ENCODE measurements around the gene DMBX1. TPM values are rescaled to one million over a fixed set of nuclear protein-coding genes. Genes with fewer than 3 reads are reported as not detected.

DMBX1 gene
- 0.15 TPM for polyA plus RNA-seq (2013, experiment 1 of 2)
- polyA plus RNA-seq (2013, experiment 2 of 2), result 0.18 TPM

DNA sequence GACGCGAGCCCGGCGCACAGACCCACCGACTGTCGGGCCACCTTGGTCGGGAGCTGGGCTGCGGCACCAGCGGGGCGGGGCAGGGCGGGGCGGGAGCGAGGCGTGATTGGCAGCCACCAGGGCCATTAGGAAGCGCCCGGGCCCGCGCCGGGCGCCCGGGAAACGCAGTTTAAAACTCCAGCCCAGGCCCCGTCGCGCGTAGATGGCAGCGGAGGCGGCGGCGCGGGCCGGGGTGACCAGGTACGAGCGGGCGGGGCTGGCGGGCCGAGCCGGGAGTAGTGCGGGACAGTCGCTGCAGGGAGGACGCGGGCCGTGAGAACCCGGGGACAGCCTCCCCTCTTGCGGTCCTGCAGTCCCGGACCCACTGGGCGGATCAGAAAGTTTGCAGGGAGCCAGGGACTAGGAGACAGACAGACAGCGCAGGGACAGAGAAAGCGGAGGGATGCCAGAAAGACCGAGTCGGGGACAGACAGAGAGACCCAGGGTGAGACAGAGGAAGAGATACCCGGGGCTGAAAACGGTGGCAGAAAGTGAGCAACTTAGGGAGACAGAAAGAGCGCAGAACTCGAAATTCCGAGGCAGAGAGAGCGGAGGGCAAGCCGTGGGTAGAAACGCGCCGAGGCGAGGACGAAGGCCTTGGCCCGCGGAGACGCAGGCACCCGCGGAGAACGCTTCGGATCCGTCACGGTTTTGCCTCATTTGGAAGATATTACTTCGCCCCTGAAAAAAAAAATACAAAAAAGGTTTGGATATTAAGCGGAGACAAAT, at the start of gene DMBX1:
TSS of gene DMBX1 (plus strand) at position 199 of the 768 bp plus-strand sequence. CDS start 17,175 bp downstream, outside the sequence.
- peak within 1 kb of the TSS; percentile 77 for H3K4me2 ChIP-seq (ENCODE audit: insufficient read depth, low read length, poor library complexity, severe bottlenecking)
- no CpG with 5 or more reads among the region's 74 CpGs for WGBS, 2 donors (ENCODE audit: extremely low coverage in 2 of 2, insufficient read length in 2 of 2, insufficient replicate concordance in 1 of 2)
- H4K8ac ChIP-seq (ENCODE audit: low read depth, low read length), result no peak within 1 kb of the TSS
- no peaks in the 10 kb centered on the region for H3K36me3 ChIP-seq (replicated peaks in 1 of 2; ENCODE audit: control insufficient read depth in 2 of 2, insufficient read depth in 2 of 2, low read length in 2 of 2)
- H3K9ac ChIP-seq (ENCODE audit: low read depth, low read length, poor library complexity), result peak within 1 kb of the TSS; percentile 83
- peak within 1 kb of the TSS; percentile 88 for H2BK15ac ChIP-seq (ENCODE audit: low read length)
- no peak for DNase-seq (ENCODE audit: low spot score)
- H3K4me1 ChIP-seq (ENCODE audit: control insufficient read depth in 2 of 2, insufficient read depth in 1 of 2, low read depth in 1 of 2, low read length in 2 of 2), result peaks cover 0 to 31% of the 10 kb centered on the region in 2 donors
- H3K4ac ChIP-seq (ENCODE audit: low read length), result peak within 1 kb of the TSS; percentile 7
- H2BK12ac ChIP-seq (ENCODE audit: low read length), result peak within 1 kb of the TSS; percentile 87
- H2AFZ ChIP-seq (ENCODE audit: low read length), result peak within 1 kb of the TSS; percentile 76
- no peaks in the 10 kb centered on the region for H3K79me1 ChIP-seq (ENCODE audit: low read depth, low read length)
- H3K14ac ChIP-seq (ENCODE audit: low read length), result peak within 1 kb of the TSS; percentile 86
- peak within 1 kb of the TSS; percentile 86 for H3K18ac ChIP-seq (ENCODE audit: low read length)
- peak within 1 kb of the TSS; percentile 6 to 70 for H3K4me3 ChIP-seq (ENCODE audit: low read length in 2 of 2)
- peak within 1 kb of the TSS; percentile 44 for H4K91ac ChIP-seq (ENCODE audit: low read depth, low read length, poor library complexity)
- peak within 1 kb of the TSS; percentile 75 for H2BK120ac ChIP-seq (ENCODE audit: low read depth, low read length)
- peaks cover 60 to 100% (median 95%) of the 10 kb centered on the region in 3 experiments for H3K27me3 ChIP-seq (ENCODE audit: control insufficient read depth in 3 of 3, insufficient read depth in 3 of 3, low read depth in 1 of 3, low read length in 3 of 3)
- peaks cover 0 to under 1% of the 10 kb centered on the region in 2 donors for H3K9me3 ChIP-seq (replicated peaks in 1 of 2; ENCODE audit: control insufficient read depth in 2 of 2, insufficient read depth in 1 of 2, low read depth in 1 of 2, low read length in 2 of 2)
- H3K23ac ChIP-seq (ENCODE audit: low read depth, low read length, poor library complexity), result peak within 1 kb of the TSS; percentile 81
- H2AK5ac ChIP-seq (ENCODE audit: low read depth, low read length), result peak within 1 kb of the TSS; percentile 87
- peak within 1 kb of the TSS; percentile 10 for H2BK5ac ChIP-seq (ENCODE audit: low read length)
- no peak within 1 kb of the TSS for H3K27ac ChIP-seq (replicated peaks; ENCODE audit: low read length)

DNA sequence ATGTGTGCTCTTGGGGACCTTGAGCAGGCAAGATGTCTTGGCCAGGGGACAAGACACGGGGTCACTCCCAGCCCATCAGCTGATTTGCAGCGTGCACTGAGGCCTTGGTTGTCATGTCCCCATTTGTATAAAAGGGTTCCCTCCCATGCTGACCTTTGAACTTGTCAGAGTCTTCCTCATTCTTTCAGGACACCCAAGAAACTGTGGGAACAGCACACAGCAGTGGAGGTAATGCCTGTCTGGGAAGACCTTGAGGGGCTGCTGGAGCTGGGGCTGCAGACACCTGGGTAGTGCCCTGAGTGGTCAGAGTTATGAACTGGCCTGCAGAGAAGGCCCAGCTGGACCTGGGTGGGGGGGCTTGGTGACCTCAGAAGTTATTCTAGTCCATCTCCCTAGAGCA, 49.2 kb upstream of the DMBX1 start:
- Histone ChIP-seq H4K8ac (ENCODE audit: low read depth, low read length) (no peak overlapping the region), H2BK120ac (ENCODE audit: low read depth, low read length) (no peak overlapping the region), H2AK5ac (ENCODE audit: low read depth, low read length) (peak overlapping the region; percentile 59), H3K27ac (replicated peaks; ENCODE audit: low read length) (no peak overlapping the region), H3K79me1 (ENCODE audit: low read depth, low read length) (no peaks in the 10 kb centered on the region), H2BK5ac (ENCODE audit: low read length) (no peak overlapping the region), H3K4me2 (ENCODE audit: insufficient read depth, low read length, poor library complexity, severe bottlenecking) (no peak overlapping the region), H4K91ac (ENCODE audit: low read depth, low read length, poor library complexity) (no peak overlapping the region), H2BK12ac (ENCODE audit: low read length) (no peak overlapping the region), H3K9me3 (replicated peaks in 1 of 2; ENCODE audit: control insufficient read depth in 2 of 2, insufficient read depth in 1 of 2, low read depth in 1 of 2, low read length in 2 of 2) (no peaks in the 10 kb centered on the region), H3K23ac (ENCODE audit: low read depth, low read length, poor library complexity) (no peak overlapping the region), H3K4me1 (ENCODE audit: control insufficient read depth in 2 of 2, insufficient read depth in 1 of 2, low read depth in 1 of 2, low read length in 2 of 2) (peaks cover 0 to 3% of the 10 kb centered on the region in 2 donors), H3K27me3 (ENCODE audit: control insufficient read depth in 3 of 3, insufficient read depth in 3 of 3, low read depth in 1 of 3, low read length in 3 of 3) (peaks cover 0 to 26% (median 5%) of the 10 kb centered on the region in 3 experiments), H3K18ac (ENCODE audit: low read length) (no peak overlapping the region), H3K36me3 (replicated peaks in 1 of 2; ENCODE audit: control insufficient read depth in 2 of 2, insufficient read depth in 2 of 2, low read length in 2 of 2) (no peaks in the 10 kb centered on the region), H2AFZ (ENCODE audit: low read length) (no peak overlapping the region), H3K14ac (ENCODE audit: low read length) (no peak overlapping the region), H3K4me3 (ENCODE audit: low read length in 2 of 2) (no peak overlapping the region), H2BK15ac (ENCODE audit: low read length) (peak overlapping the region; percentile 42), H3K9ac (ENCODE audit: low read depth, low read length, poor library complexity) (peak overlapping the region; percentile 31), H3K4ac (ENCODE audit: low read length) (no peak overlapping the region)
- DNase-seq (ENCODE audit: low spot score), result no peak
- WGBS, 2 donors (ENCODE audit: extremely low coverage in 2 of 2, insufficient read length in 2 of 2, insufficient replicate concordance in 1 of 2), result no CpG with 5 or more reads among the region's 2 CpGs

GRCh38 chr1:46442317-46443161, 47.1 kb upstream of the DMBX1 start:
- H3K4me3 ChIP-seq (ENCODE audit: low read length in 2 of 2), result peak overlapping the region; percentile 22 to 55
- no peaks in the 10 kb centered on the region for H3K9me3 ChIP-seq (replicated peaks in 1 of 2; ENCODE audit: control insufficient read depth in 2 of 2, insufficient read depth in 1 of 2, low read depth in 1 of 2, low read length in 2 of 2)
- peaks cover 5 to 46% (median 21%) of the 10 kb centered on the region in 3 experiments for H3K27me3 ChIP-seq (ENCODE audit: control insufficient read depth in 3 of 3, insufficient read depth in 3 of 3, low read depth in 1 of 3, low read length in 3 of 3)
- no peak overlapping the region for H3K4ac ChIP-seq (ENCODE audit: low read length)
- H2BK12ac ChIP-seq (ENCODE audit: low read length), result no peak overlapping the region
- peak overlapping the region; percentile 32 for H3K23ac ChIP-seq (ENCODE audit: low read depth, low read length, poor library complexity)
- no peak overlapping the region for H3K18ac ChIP-seq (ENCODE audit: low read length)
- peak overlapping the region; percentile 63 for H3K4me2 ChIP-seq (ENCODE audit: insufficient read depth, low read length, poor library complexity, severe bottlenecking)
- H3K36me3 ChIP-seq (replicated peaks in 1 of 2; ENCODE audit: control insufficient read depth in 2 of 2, insufficient read depth in 2 of 2, low read length in 2 of 2), result no peaks in the 10 kb centered on the region
- no peak overlapping the region for H3K14ac ChIP-seq (ENCODE audit: low read length)
- no peaks in the 10 kb centered on the region for H3K79me1 ChIP-seq (ENCODE audit: low read depth, low read length)
- peak overlapping the region; percentile 83 for H2AFZ ChIP-seq (ENCODE audit: low read length)
- H3K27ac ChIP-seq (replicated peaks; ENCODE audit: low read length), result peak overlapping the region; percentile 9
- H4K91ac ChIP-seq (ENCODE audit: low read depth, low read length, poor library complexity), result no peak overlapping the region
- no peak overlapping the region for H2BK5ac ChIP-seq (ENCODE audit: low read length)
- peak; percentile 87 for DNase-seq (ENCODE audit: low spot score)
- no peak overlapping the region for H2AK5ac ChIP-seq (ENCODE audit: low read depth, low read length)
- no CpG with 5 or more reads among the region's 25 CpGs for WGBS, 2 donors (ENCODE audit: extremely low coverage in 2 of 2, insufficient read length in 2 of 2, insufficient replicate concordance in 1 of 2)
- no peak overlapping the region for H2BK120ac ChIP-seq (ENCODE audit: low read depth, low read length)
- no peak overlapping the region for H4K8ac ChIP-seq (ENCODE audit: low read depth, low read length)
- no peak overlapping the region for H3K9ac ChIP-seq (ENCODE audit: low read depth, low read length, poor library complexity)
- H2BK15ac ChIP-seq (ENCODE audit: low read length), result no peak overlapping the region
- peaks cover 0 to 3% of the 10 kb centered on the region in 2 donors for H3K4me1 ChIP-seq (ENCODE audit: control insufficient read depth in 2 of 2, insufficient read depth in 1 of 2, low read depth in 1 of 2, low read length in 2 of 2)
